ENCODE measurements around the gene PTH1R.

DNA sequence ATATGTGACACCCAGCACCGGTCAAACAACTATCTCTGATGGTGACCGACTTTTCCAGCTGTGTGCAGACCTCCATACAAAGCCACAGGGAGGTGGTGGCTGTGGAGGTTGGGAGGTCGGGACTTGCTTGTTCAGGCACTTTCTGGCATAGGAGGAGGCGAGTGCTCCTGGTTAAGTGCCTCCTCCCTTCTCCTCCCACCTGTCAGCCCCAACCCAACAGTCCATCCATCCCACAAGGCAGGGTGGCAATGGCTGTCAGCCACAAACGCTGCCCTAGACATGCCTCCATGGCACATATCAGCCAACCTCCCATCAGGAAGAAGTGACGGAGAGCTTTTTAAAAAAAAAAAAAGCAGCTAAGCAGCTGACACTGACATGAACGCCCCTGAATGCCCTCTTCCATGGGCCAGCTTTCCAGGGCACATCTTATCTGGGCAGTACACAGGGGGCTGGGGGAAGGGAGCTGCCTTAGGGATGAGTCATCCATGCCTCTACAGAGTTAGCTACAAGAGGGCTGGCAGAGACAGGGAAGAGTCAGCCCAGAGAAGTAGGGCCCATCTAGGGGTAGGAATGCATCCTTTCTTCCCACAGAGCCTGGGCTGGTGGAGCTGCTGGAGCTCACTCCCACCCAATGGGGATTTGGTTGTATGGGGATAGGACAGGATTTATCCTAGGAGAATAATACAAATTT, 57.8 kb downstream of the PTH1R start:
- TF ChIP-seq EZH2 (IDR thresholded peaks at IDR 0.05; ENCODE audit: insufficient read depth, poor library complexity, severe bottlenecking) (no peak), EZH2phosphoT487 (IDR thresholded peaks at IDR 0.05; ENCODE audit: insufficient read depth, low read depth) (no peak)
